HG03521 (cell line): ENCODE results near the gene C1orf50.
"Not testable (repeated sequence)": the region's sequence is repeated elsewhere in the genome, so short reads cannot be mapped to it uniquely, and the experiment has no call there.

Experiments used
- ATAC-seq: cut with Tn5 transposase; IDR thresholded peaks from one replicate; pipeline ENCODE4 v1.9.1; 2021; ENCODE audit warnings: mild to moderate bottlenecking, moderate library complexity; ENCODE audit not compliant: unreplicated experiment

Gene C1orf50

DNA sequence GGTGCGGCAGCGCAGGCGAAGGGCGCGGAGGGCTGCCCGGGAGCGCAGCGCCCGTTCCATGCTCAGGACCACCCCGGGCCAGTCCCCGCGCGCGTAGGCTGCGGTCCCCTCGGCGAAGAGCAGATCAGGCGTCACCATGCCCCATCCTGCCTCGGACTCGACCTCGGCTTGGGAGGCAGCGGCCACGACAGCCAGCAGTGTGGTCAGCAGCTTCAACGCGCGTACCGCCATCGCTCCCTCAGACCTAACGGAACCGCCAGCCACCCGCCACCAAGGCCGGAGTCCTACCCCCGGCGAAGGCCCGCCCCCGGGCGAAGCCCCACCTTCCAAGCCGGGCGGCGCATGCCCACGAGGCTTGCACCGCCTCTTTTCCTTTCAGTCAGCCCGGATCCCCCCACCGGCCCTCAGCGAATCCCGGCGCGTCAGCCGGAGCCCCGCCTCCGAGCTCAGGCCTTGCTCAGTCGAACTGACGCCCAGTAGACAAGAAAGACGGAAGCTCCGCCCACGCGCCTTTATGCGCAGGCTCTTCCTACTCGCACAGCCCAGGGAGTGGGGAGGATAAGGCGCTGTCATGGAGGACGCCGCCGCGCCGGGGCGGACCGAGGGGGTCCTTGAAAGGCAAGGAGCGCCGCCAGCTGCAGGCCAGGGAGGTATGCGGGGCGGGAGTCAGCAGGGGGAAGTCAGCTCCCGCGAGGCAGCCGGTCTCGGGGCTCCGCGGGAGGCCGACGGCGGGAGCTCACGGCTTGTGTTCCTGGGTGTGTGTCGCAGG lies at the start of gene C1orf50, which contains the start of gene P3H1:
TSS of gene C1orf50 (plus strand) at position 509 of the 769 bp plus-strand sequence. CDS start at position 572, 63 bp downstream.
TSS of gene P3H1 (minus strand) at position 288 of the 769 bp plus-strand sequence. CDS start at position 231, 57 bp downstream.
- peak; percentile 89 for ATAC-seq

- ATAC-seq = no peak
These were observed 46.2 kb upstream of the C1orf50 start for GRCh38 chr1:42720868-42721267.

DNA sequence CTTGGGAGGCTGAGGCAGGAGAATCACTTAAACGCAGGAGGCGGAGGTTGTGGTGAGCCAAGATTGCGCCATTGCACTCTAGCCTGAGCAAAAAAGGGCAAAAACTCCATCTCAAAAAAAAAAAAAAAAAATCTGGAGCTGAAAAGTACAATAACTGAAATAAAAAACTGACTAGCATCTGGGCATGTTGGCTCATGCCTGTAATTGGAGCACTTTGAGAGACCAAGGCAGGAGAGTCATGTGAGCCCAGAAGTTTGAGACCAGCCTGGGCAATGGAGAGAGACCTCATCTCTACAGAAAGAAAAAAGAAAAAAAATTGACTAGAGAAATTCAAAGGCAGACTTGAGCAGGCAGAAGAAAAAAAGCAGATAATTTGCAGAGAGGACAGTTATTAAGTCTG lies 45.1 kb upstream of the C1orf50 start:
- no peak for ATAC-seq

DNA sequence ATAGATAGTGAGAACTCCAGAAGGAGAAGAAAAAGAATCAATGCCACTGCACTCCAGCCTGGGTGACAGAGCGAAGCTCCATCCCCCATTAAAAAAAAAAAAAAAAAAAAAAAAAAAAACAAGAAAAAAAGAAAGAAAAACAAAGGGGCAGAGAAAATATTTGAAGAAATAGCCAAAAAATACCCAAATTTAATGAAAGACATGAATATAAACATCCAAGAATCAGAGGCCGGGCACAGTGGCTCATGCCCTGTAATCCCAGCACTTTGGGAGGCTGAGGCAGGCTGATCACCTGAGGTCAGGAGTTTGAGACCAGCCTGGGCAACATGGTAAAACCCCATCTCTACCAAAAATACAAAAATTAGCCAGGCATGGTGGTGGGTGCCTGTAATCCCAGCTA lies 44.6 kb upstream of the C1orf50 start:
- not testable (repeated sequence) for ATAC-seq

GRCh38 chr1:42723511-42723910 lies 43.5 kb upstream of the C1orf50 start:
- ATAC-seq = no peak

- not testable (repeated sequence) for ATAC-seq
These were observed 41.2 kb upstream of the C1orf50 start for GRCh38 chr1:42725820-42726219.

- ATAC-seq = no peak
These were observed 37.0 kb upstream of the C1orf50 start for GRCh38 chr1:42730002-42730401.

DNA sequence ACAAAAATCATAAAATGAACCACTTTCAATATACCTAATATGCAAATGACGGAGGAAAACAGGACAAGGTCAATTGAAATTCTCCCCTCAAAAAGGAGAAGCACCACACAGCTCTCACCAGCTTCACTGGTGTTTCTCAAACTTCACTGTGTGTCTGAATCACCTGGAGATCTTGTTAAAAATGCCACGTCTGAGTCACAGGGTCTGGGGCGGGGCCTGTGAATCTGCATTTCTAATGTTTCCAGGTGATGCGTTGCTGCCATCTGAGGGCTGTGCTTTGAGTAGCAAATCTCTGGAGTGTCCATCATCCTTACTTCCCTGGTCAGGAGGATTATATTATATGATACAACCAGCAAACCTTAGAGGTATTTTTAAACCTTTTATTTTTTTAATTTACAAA lies 36.1 kb upstream of the C1orf50 start:
- ATAC-seq = no peak

- no peak for ATAC-seq
These were observed 35.5 kb upstream of the C1orf50 start for GRCh38 chr1:42731585-42731984.

DNA sequence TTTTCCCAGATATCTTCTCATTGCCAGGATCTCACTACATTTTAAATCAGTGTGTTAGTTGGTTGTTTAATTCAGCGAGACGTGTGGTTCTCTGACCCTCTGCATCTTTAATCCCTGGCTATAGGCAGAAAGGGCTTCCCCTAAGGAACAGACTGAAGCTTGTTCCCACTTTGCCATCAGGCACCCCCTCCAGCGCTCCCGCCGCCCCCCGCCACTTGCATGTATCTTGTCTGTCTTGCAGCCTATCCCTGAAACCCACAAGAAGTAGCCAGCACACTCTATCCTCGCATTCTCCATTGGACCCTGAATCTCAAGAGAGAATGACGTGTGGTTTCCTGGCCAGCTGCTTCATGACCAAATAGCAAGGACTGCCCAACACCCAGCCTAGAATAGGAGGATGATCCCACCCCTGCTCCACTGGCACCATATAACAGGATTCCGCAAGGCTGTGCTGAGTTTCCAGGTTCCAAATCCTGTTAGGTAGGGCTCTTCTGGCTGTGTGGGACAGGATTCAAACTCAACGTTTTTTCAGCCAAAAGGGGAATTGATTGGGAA lies 34.8 kb upstream of the C1orf50 start:
- no peak for ATAC-seq

GRCh38 chr1:42733415-42734200 lies 33.4 kb upstream of the C1orf50 start:
- no peak for ATAC-seq

- no peak for ATAC-seq
These were observed 32.6 kb upstream of the C1orf50 start for GRCh38 chr1:42734201-42735035.

DNA sequence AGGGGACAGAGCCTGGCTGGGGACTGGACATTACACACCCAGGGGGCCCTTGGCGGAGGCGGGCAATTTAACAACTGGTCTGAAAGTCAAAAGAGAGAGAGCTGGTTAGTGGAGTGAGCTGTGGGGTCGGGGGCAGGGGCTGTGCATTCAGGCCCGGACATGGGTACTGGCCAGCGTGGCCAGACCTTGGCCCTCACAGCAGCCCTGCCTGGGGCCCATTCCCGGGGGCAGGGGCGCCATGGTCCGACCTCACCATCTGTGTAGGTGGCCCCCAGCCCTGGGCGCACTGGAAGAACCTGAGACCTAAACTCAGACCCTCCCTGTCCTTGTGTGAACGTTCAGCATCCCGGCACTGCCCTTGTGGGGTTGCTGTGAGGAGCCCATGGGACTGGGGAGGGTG lies 32.0 kb upstream of the C1orf50 start:
- no peak for ATAC-seq

- ATAC-seq = no peak
These were observed 31.5 kb upstream of the C1orf50 start for GRCh38 chr1:42735477-42736105.

DNA sequence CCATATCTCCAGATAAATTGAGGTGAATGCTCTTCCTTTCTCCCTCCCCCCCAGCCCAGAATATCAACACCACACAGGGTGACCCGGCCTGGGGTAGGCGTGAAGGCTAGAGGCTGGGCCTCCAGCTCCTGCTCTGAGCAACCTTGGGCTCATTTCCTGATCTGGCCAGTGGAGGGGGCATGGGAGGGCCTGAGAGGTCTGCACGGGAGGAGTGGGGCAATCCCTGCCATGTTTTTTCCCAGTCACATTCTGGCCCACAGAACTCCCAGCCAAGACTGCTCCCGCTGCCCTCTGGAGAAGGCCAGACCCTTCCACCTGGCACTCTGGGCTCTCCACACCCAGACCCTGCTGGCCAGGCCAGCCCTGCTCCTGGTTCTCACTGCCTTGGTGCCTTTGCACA lies 30.9 kb upstream of the C1orf50 start:
- no peak for ATAC-seq

GRCh38 chr1:42736571-42737200 lies 30.4 kb upstream of the C1orf50 start:
- no peak for ATAC-seq

DNA sequence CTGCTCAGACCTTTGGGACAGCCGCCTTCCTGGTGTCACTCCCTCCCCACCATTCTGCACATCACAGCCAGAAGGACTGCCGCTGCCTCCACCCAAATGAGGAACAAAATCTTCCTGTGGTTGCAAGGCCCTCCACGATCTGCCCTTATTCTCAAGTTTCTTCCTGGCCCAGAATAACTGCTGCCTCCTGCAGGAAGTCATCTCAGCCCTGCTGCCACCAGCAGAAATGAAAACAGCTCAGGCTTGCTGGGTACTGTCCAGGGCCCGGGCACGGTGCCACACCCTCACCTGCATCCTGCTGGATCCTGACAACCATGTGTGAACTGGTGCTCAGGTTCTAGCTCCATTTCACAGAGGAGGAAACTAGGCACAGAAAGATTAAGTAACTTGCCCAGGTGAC lies 29.8 kb upstream of the C1orf50 start:
- no peak for ATAC-seq

- no peak for ATAC-seq
These were observed 28.9 kb upstream of the C1orf50 start for GRCh38 chr1:42737986-42738677.

DNA sequence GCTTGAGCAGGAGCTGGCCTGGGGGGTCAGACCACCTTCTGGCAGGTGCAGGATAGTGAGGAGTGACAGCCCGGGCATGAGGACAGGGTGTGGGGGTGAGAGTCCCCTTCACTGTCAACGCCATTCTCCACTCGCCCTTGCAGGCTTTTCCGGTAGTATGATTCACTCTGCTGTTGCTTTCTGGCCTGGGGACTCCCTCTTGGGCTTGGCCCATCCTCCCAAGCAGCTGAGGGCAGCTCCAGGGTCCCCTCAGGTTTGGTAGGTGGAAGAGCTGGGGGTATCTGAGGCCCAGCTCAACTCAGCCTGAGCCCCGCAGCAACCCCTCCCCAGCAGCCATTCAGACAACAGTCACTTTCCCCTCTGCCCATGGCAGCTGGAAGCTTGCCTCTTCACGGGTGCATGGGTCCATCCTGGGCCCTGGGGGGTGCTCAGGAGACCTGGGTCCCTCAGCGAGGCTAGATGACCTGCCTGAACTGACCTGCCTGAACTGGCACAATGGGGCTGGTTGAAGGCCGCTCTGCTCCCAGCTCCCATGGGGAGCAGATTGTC lies 28.3 kb upstream of the C1orf50 start:
- ATAC-seq = no peak
